Gastrocnemius medialis (tissue), 4 donors: ENCODE measurements around the gene SSTR5.

Experiments
- POLR2A ChIP-seq, 2 donors: fragments of 450-650 bp; IDR thresholded peaks; one replicate each; pipeline ENCODE4 v1.6.1; 2017; ENCODE audit warnings: antibody characterized with exemption in 2 of 2, mild to moderate bottlenecking in 2 of 2, moderate library complexity in 2 of 2
- TF ChIP-seq, protein P1 (sequence below), 5 experiments: fragments of 450-650 bp in 3 of 5; fragments of 200-600 bp in 2 of 5; sonication (generic) in 2 of 5; IDR thresholded peaks in 4 of 5; conservative IDR thresholded peaks in 1 of 5; 1 replicate in 4 of 5; 2 replicates in 1 of 5; pipeline ENCODE4 v1.5.1; 2016 to 2019; ENCODE audit warnings: antibody characterized with exemption in 5 of 5, mild to moderate bottlenecking in 3 of 5, moderate library complexity in 3 of 5

DNA sequence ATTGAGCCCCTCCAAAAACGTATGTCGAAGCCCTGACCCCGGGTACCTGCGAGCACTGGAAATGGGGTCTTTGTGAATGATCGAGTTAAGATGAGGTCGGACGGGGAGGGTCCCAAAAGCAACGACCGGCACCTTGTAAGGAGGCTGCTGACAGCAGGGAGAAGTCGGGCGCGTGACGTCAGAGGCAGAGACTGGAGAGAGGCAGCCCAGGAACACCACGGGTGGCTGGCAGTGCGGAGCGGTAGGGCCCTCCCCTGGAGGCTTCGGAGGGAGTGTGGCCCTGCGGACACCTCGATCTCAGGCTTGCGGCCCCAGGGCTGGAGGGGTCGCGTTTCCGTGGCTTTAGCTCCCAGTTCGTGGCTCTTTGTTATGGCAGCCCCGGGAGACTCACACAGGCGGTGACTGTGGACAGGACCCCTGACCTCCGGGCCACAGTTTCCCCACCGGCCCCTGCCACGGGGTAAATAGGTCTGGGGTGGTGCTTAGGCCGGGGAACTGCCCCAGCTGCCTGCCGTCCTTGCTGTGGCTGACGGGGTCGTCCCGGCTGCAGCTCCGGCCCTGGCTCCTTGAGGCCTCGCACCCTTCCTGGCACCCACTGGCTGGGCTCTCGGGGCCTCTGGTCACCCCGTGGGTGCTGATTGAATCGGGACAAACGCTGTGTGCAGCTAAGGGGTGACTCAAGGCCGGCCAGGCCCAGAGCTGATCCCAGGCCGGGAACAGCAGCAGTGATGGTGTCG, 10.6 kb upstream of the SSTR5 start:
- TF ChIP-seq, protein P1, sequence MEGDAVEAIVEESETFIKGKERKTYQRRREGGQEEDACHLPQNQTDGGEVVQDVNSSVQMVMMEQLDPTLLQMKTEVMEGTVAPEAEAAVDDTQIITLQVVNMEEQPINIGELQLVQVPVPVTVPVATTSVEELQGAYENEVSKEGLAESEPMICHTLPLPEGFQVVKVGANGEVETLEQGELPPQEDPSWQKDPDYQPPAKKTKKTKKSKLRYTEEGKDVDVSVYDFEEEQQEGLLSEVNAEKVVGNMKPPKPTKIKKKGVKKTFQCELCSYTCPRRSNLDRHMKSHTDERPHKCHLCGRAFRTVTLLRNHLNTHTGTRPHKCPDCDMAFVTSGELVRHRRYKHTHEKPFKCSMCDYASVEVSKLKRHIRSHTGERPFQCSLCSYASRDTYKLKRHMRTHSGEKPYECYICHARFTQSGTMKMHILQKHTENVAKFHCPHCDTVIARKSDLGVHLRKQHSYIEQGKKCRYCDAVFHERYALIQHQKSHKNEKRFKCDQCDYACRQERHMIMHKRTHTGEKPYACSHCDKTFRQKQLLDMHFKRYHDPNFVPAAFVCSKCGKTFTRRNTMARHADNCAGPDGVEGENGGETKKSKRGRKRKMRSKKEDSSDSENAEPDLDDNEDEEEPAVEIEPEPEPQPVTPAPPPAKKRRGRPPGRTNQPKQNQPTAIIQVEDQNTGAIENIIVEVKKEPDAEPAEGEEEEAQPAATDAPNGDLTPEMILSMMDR (IDR thresholded peaks at IDR 0.05 in 4 of 5, conservative IDR thresholded peaks at IDR 0.05 in 1 of 5), result no peak
- TF ChIP-seq POLR2A (IDR thresholded peaks at IDR 0.05), result no peak
